ENCODE measurements around the gene GRIK1.
"Not testable (repeated sequence)": the region's sequence is repeated elsewhere in the genome, so short reads cannot be mapped to it uniquely, and the experiment has no call there.

Gene GRIK1

GRCh38 chr21:29613021-29613420 lies 326.8 kb downstream of the GRIK1 start:
- Histone ChIP-seq H3K23ac (ENCODE audit: low read depth, low read length, poor library complexity) (no peak overlapping the region), H3K4ac (ENCODE audit: low read length) (no peak overlapping the region), H3K27ac (replicated peaks; ENCODE audit: low read length) (no peak overlapping the region), H3K4me2 (ENCODE audit: insufficient read depth, low read length, poor library complexity, severe bottlenecking) (no peak overlapping the region), H2BK5ac (ENCODE audit: low read length) (no peak overlapping the region), H2BK12ac (ENCODE audit: low read length) (no peak overlapping the region), H3K4me1 (ENCODE audit: control insufficient read depth in 2 of 2, insufficient read depth in 1 of 2, low read depth in 1 of 2, low read length in 2 of 2) (peaks cover 0 to 3% of the 10 kb centered on the region in 2 donors), H2BK15ac (ENCODE audit: low read length) (no peak overlapping the region), H3K36me3 (replicated peaks in 1 of 2; ENCODE audit: control insufficient read depth in 2 of 2, insufficient read depth in 2 of 2, low read length in 2 of 2) (no peaks in the 10 kb centered on the region), H2AFZ (ENCODE audit: low read length) (no peak overlapping the region), H3K9ac (ENCODE audit: low read depth, low read length, poor library complexity) (no peak overlapping the region), H3K4me3 (ENCODE audit: low read length in 2 of 2) (no peak overlapping the region), H3K18ac (ENCODE audit: low read length) (no peak overlapping the region), H3K79me1 (ENCODE audit: low read depth, low read length) (no peaks in the 10 kb centered on the region), H3K14ac (ENCODE audit: low read length) (no peak overlapping the region), H2BK120ac (ENCODE audit: low read depth, low read length) (no peak overlapping the region), H3K27me3 (ENCODE audit: control insufficient read depth in 3 of 3, insufficient read depth in 3 of 3, low read depth in 1 of 3, low read length in 3 of 3) (no peaks in the 10 kb centered on the region), H4K8ac (ENCODE audit: low read depth, low read length) (no peak overlapping the region), H3K9me3 (replicated peaks in 1 of 2; ENCODE audit: control insufficient read depth in 2 of 2, insufficient read depth in 1 of 2, low read depth in 1 of 2, low read length in 2 of 2) (no peaks in the 10 kb centered on the region), H4K91ac (ENCODE audit: low read depth, low read length, poor library complexity) (no peak overlapping the region), H2AK5ac (ENCODE audit: low read depth, low read length) (no peak overlapping the region)
- no peak for DNase-seq (ENCODE audit: low spot score)
- WGBS, 2 donors (ENCODE audit: extremely low coverage in 2 of 2, insufficient read length in 2 of 2, insufficient replicate concordance in 1 of 2) = no CpG with 5 or more reads among the region's 3 CpGs

- no peak overlapping the region for H3K4ac ChIP-seq (ENCODE audit: low read length)
- no peak overlapping the region for H2AK5ac ChIP-seq (ENCODE audit: low read depth, low read length)
- H2BK5ac ChIP-seq (ENCODE audit: low read length) = no peak overlapping the region
- WGBS, 2 donors (ENCODE audit: extremely low coverage in 2 of 2, insufficient read length in 2 of 2, insufficient replicate concordance in 1 of 2) = no CpG with 5 or more reads among the region's 2 CpGs
- H3K9ac ChIP-seq (ENCODE audit: low read depth, low read length, poor library complexity) = no peak overlapping the region
- no peak overlapping the region for H3K23ac ChIP-seq (ENCODE audit: low read depth, low read length, poor library complexity)
- H2BK120ac ChIP-seq (ENCODE audit: low read depth, low read length) = no peak overlapping the region
- H3K79me1 ChIP-seq (ENCODE audit: low read depth, low read length) = no peaks in the 10 kb centered on the region
- no peak overlapping the region for H3K18ac ChIP-seq (ENCODE audit: low read length)
- H2AFZ ChIP-seq (ENCODE audit: low read length) = no peak overlapping the region
- H2BK15ac ChIP-seq (ENCODE audit: low read length) = no peak overlapping the region
- no peak overlapping the region for H4K8ac ChIP-seq (ENCODE audit: low read depth, low read length)
- no peak overlapping the region for H3K4me3 ChIP-seq (ENCODE audit: low read length in 2 of 2)
- H3K27me3 ChIP-seq (ENCODE audit: control insufficient read depth in 3 of 3, insufficient read depth in 3 of 3, low read depth in 1 of 3, low read length in 3 of 3) = no peaks in the 10 kb centered on the region
- no peaks in the 10 kb centered on the region for H3K4me1 ChIP-seq (ENCODE audit: control insufficient read depth in 2 of 2, insufficient read depth in 1 of 2, low read depth in 1 of 2, low read length in 2 of 2)
- H3K9me3 ChIP-seq (replicated peaks in 1 of 2; ENCODE audit: control insufficient read depth in 2 of 2, insufficient read depth in 1 of 2, low read depth in 1 of 2, low read length in 2 of 2) = no peaks in the 10 kb centered on the region
- no peaks in the 10 kb centered on the region for H3K36me3 ChIP-seq (replicated peaks in 1 of 2; ENCODE audit: control insufficient read depth in 2 of 2, insufficient read depth in 2 of 2, low read length in 2 of 2)
- DNase-seq (ENCODE audit: low spot score) = no peak
- no peak overlapping the region for H2BK12ac ChIP-seq (ENCODE audit: low read length)
- H3K4me2 ChIP-seq (ENCODE audit: insufficient read depth, low read length, poor library complexity, severe bottlenecking) = no peak overlapping the region
- no peak overlapping the region for H3K14ac ChIP-seq (ENCODE audit: low read length)
- no peak overlapping the region for H4K91ac ChIP-seq (ENCODE audit: low read depth, low read length, poor library complexity)
- H3K27ac ChIP-seq (replicated peaks; ENCODE audit: low read length) = no peak overlapping the region
Observed at GRCh38 chr21:29610779-29611360, 328.9 kb downstream of the GRIK1 start.

GRCh38 chr21:29606613-29607012 lies 333.2 kb downstream of the GRIK1 start:
- H2BK15ac ChIP-seq (ENCODE audit: low read length) = no peak overlapping the region
- no peaks in the 10 kb centered on the region for H3K79me1 ChIP-seq (ENCODE audit: low read depth, low read length)
- no peak overlapping the region for H2BK120ac ChIP-seq (ENCODE audit: low read depth, low read length)
- no peak overlapping the region for H4K91ac ChIP-seq (ENCODE audit: low read depth, low read length, poor library complexity)
- H3K18ac ChIP-seq (ENCODE audit: low read length) = no peak overlapping the region
- no peaks in the 10 kb centered on the region for H3K27me3 ChIP-seq (ENCODE audit: control insufficient read depth in 3 of 3, insufficient read depth in 3 of 3, low read depth in 1 of 3, low read length in 3 of 3)
- no peak for DNase-seq (ENCODE audit: low spot score)
- H3K4me3 ChIP-seq (ENCODE audit: low read length in 2 of 2) = no peak overlapping the region
- H2AK5ac ChIP-seq (ENCODE audit: low read depth, low read length) = no peak overlapping the region
- H3K4me1 ChIP-seq (ENCODE audit: control insufficient read depth in 2 of 2, insufficient read depth in 1 of 2, low read depth in 1 of 2, low read length in 2 of 2) = peaks cover 0 to 10% of the 10 kb centered on the region in 2 donors
- no peak overlapping the region for H2BK12ac ChIP-seq (ENCODE audit: low read length)
- H3K4ac ChIP-seq (ENCODE audit: low read length) = no peak overlapping the region
- WGBS, 2 donors (ENCODE audit: extremely low coverage in 2 of 2, insufficient read length in 2 of 2, insufficient replicate concordance in 1 of 2) = no CpG with 5 or more reads among the region's 3 CpGs
- no peak overlapping the region for H3K9ac ChIP-seq (ENCODE audit: low read depth, low read length, poor library complexity)
- no peak overlapping the region for H3K23ac ChIP-seq (ENCODE audit: low read depth, low read length, poor library complexity)
- no peaks in the 10 kb centered on the region for H3K9me3 ChIP-seq (replicated peaks in 1 of 2; ENCODE audit: control insufficient read depth in 2 of 2, insufficient read depth in 1 of 2, low read depth in 1 of 2, low read length in 2 of 2)
- H2AFZ ChIP-seq (ENCODE audit: low read length) = no peak overlapping the region
- H3K36me3 ChIP-seq (replicated peaks in 1 of 2; ENCODE audit: control insufficient read depth in 2 of 2, insufficient read depth in 2 of 2, low read length in 2 of 2) = no peaks in the 10 kb centered on the region
- H4K8ac ChIP-seq (ENCODE audit: low read depth, low read length) = no peak overlapping the region
- no peak overlapping the region for H2BK5ac ChIP-seq (ENCODE audit: low read length)
- H3K27ac ChIP-seq (replicated peaks; ENCODE audit: low read length) = no peak overlapping the region
- H3K14ac ChIP-seq (ENCODE audit: low read length) = no peak overlapping the region
- H3K4me2 ChIP-seq (ENCODE audit: insufficient read depth, low read length, poor library complexity, severe bottlenecking) = no peak overlapping the region

GRCh38 chr21:29605219-29605618 lies 334.6 kb downstream of the GRIK1 start:
- not testable (repeated sequence) for H3K9me3 ChIP-seq (replicated peaks in 1 of 2; ENCODE audit: control insufficient read depth in 2 of 2, insufficient read depth in 1 of 2, low read depth in 1 of 2, low read length in 2 of 2); H2AK5ac ChIP-seq (ENCODE audit: low read depth, low read length); H2AFZ ChIP-seq (ENCODE audit: low read length); H2BK120ac ChIP-seq (ENCODE audit: low read depth, low read length); H3K27me3 ChIP-seq (ENCODE audit: control insufficient read depth in 3 of 3, insufficient read depth in 3 of 3, low read depth in 1 of 3, low read length in 3 of 3); H3K36me3 ChIP-seq (replicated peaks in 1 of 2; ENCODE audit: control insufficient read depth in 2 of 2, insufficient read depth in 2 of 2, low read length in 2 of 2); H3K4me2 ChIP-seq (ENCODE audit: insufficient read depth, low read length, poor library complexity, severe bottlenecking); H3K9ac ChIP-seq (ENCODE audit: low read depth, low read length, poor library complexity); H3K14ac ChIP-seq (ENCODE audit: low read length); H3K79me1 ChIP-seq (ENCODE audit: low read depth, low read length); H4K91ac ChIP-seq (ENCODE audit: low read depth, low read length, poor library complexity); DNase-seq (ENCODE audit: low spot score); H2BK5ac ChIP-seq (ENCODE audit: low read length); H2BK15ac ChIP-seq (ENCODE audit: low read length); H3K18ac ChIP-seq (ENCODE audit: low read length); H3K4ac ChIP-seq (ENCODE audit: low read length); H3K27ac ChIP-seq (replicated peaks; ENCODE audit: low read length); H3K4me1 ChIP-seq (ENCODE audit: control insufficient read depth in 2 of 2, insufficient read depth in 1 of 2, low read depth in 1 of 2, low read length in 2 of 2); H3K4me3 ChIP-seq (ENCODE audit: low read length in 2 of 2); H3K23ac ChIP-seq (ENCODE audit: low read depth, low read length, poor library complexity); H4K8ac ChIP-seq (ENCODE audit: low read depth, low read length); H2BK12ac ChIP-seq (ENCODE audit: low read length)
- no CpG with 5 or more reads among the region's 3 CpGs for WGBS, 2 donors (ENCODE audit: extremely low coverage in 2 of 2, insufficient read length in 2 of 2, insufficient replicate concordance in 1 of 2)

All from neuronal stem cell (in vitro differentiated cells).